Lower lobe of right lung (tissue), 2 donors: Measurements from ENCODE around the gene RASAL3. TPM values are rescaled to one million over a fixed set of nuclear protein-coding genes. Genes with fewer than 3 reads are reported as not detected.

Experiments
- ATAC-seq, 2 donors: fragments of 200-7000 bp; cut with Tn5 transposase; one replicate each; pipeline ENCODE4 v1.9.1; 2020 to 2022; ENCODE audit warnings: mild to moderate bottlenecking in 2 of 2, moderate library complexity in 2 of 2
- DNase-seq: peaks from one replicate; pipeline ENCODE4 v3.0.0-alpha.2; 2020
- H3K27ac ChIP-seq: fragments of 200-600 bp; one replicate; pipeline ENCODE4 v1.8.0; 2022
- H3K27me3 ChIP-seq: fragments of 200-600 bp; one replicate; pipeline ENCODE4 v1.8.0; 2022; ENCODE audit warnings: low read depth
- H3K36me3 ChIP-seq: fragments of 200-600 bp; one replicate; pipeline ENCODE4 v1.8.0; 2022; ENCODE audit warnings: mild to moderate bottlenecking
- H3K4me1 ChIP-seq: fragments of 200-600 bp; one replicate; pipeline ENCODE4 v1.8.0; 2022
- H3K4me3 ChIP-seq: fragments of 200-600 bp; one replicate; pipeline ENCODE4 v1.8.0; 2022; ENCODE audit warnings: mild to moderate bottlenecking
- H3K9me3 ChIP-seq: fragments of 200-600 bp; one replicate; pipeline ENCODE4 v1.8.0; 2022
- CTCF ChIP-seq: fragments of 200-600 bp; IDR thresholded peaks from one replicate; pipeline ENCODE4 v1.8.0; 2022; ENCODE audit warnings: antibody characterized with exemption, mild to moderate bottlenecking
- intact Hi-C: fragments of 100-400 bp; cut with DNase I; formaldehyde crosslinking; loops from one replicate; pipeline ENCODE4 v1.11.0; 2022
- long read RNA-seq: library from polyadenylated mRNA; unstranded; transcript quantifications from one replicate; pipeline ENCODE4 v2.0.0, GENCODE V29; 2021
- total RNA-seq: library from RNA; stranded (reverse); fragmentation: NEBNext Ultra II Directional; extraction: Animal tissue kit (Norgen Biotek cat#: 25700); gene quantifications from one replicate; pipeline ENCODE4 v1.2.1, GENCODE V29; 2021
- donor health status: DM: no; HTN: yes; CAD: no; lungs with severe emphysema.

Gene RASAL3
- total RNA-seq = 15.0 TPM
- long read RNA-seq, partial matches to known transcripts = 13 of 28 reads
- long read RNA-seq, other reads (novel, unspliced or antisense) = 11 of 28 reads

- H3K27me3 ChIP-seq = peaks cover 18% of the 10 kb centered on the region
- peak within 1 kb of the TSS; percentile 80 for H3K27ac ChIP-seq
- ATAC-seq = peak; percentile 69 to 75
- H3K4me3 ChIP-seq = peak within 1 kb of the TSS; percentile 54
- DNase-seq = peak; percentile 59
- no peaks in the 10 kb centered on the region for H3K9me3 ChIP-seq
- intact Hi-C loops = no loop called here
- no peaks in the 10 kb centered on the region for H3K36me3 ChIP-seq
- no peak for TF ChIP-seq CTCF
- H3K4me1 ChIP-seq = peaks cover 18% of the 10 kb centered on the region
These were observed at the start of gene RASAL3 for GRCh38 chr19:15464394-15465385. Gene RASAL3, minus strand, starts transcription at chr19:15464544. Its CDS starts 186 bp downstream, at chr19:15464358.

GRCh38 chr19:15511671-15512424 lies 47.5 kb upstream of the RASAL3 start:
- Histone ChIP-seq H3K4me1 (peaks cover 5% of the 10 kb centered on the region), H3K27ac (no peak overlapping the region), H3K27me3 (peaks cover 43% of the 10 kb centered on the region), H3K9me3 (peaks cover 2% of the 10 kb centered on the region), H3K4me3 (no peak overlapping the region), H3K36me3 (no peaks in the 10 kb centered on the region)
- TF ChIP-seq CTCF = no peak
- ATAC-seq = no peak
- DNase-seq = no peak
- intact Hi-C loops = no loop called here

- Histone ChIP-seq H3K27me3 (peaks cover 49% of the 10 kb centered on the region), H3K4me3 (peak within 1 kb of the TSS; percentile 31), H3K27ac (no peak within 1 kb of the TSS), H3K4me1 (no peaks in the 10 kb centered on the region), H3K36me3 (no peaks in the 10 kb centered on the region), H3K9me3 (no peaks in the 10 kb centered on the region)
- TF ChIP-seq CTCF = no peak
- ATAC-seq (no peak), DNase-seq (no peak)
- intact Hi-C loops = no loop called here
These were observed 43.8 kb upstream of the RASAL3 start, which contains the start of gene CYP4F22 for GRCh38 chr19:15508035-15508710. Gene CYP4F22, plus strand, starts transcription at chr19:15508525. Its CDS starts 16,812 bp downstream, at chr19:15525337.

- Histone ChIP-seq H3K9me3 (no peaks in the 10 kb centered on the region), H3K27me3 (peaks cover 49% of the 10 kb centered on the region), H3K36me3 (no peaks in the 10 kb centered on the region), H3K4me3 (no peak overlapping the region), H3K4me1 (no peaks in the 10 kb centered on the region), H3K27ac (no peak overlapping the region)
- no peak for TF ChIP-seq CTCF
- intact Hi-C loops = no loop called here
- ATAC-seq = no peak
- DNase-seq = no peak
These were observed 43.0 kb upstream of the RASAL3 start for GRCh38 chr19:15507068-15508034.
